DOHH2 (cell line): ENCODE data around the gene KCNIP3.

Source experiments
- H3F3A ChIP-seq: fragments of 200-600 bp; sonication (generic), shearing (Covaris generic); 2 replicates; pipeline ENCODE4 v1.6.0; 2016; ENCODE audit warnings: antibody characterized with exemption, mild to moderate bottlenecking; ENCODE audit not compliant: control insufficient read depth, insufficient read depth
- H3K27ac ChIP-seq: fragments of 200-600 bp; sonication (generic); 2 replicates; pipeline ENCODE4 v1.5.1; 2014; ENCODE audit warnings: low read depth, mild to moderate bottlenecking, low read length, moderate library complexity
- H3K27me3 ChIP-seq: fragments of 200-600 bp; sonication (generic); 2 replicates; pipeline ENCODE4 v1.6.1; 2014; ENCODE audit warnings: mild to moderate bottlenecking, low read length, mixed read lengths; ENCODE audit not compliant: control insufficient read depth
- H3K36me3 ChIP-seq: fragments of 200-600 bp; sonication (generic); 2 replicates; pipeline ENCODE4 v1.6.1; 2014; ENCODE audit warnings: mild to moderate bottlenecking, low read length, moderate library complexity, mixed read lengths; ENCODE audit not compliant: control insufficient read depth
- H3K4me1 ChIP-seq: fragments of 200-600 bp; sonication (generic); 2 replicates; pipeline ENCODE4 v1.6.1; 2014; ENCODE audit warnings: mild to moderate bottlenecking, low read length, mixed read lengths; ENCODE audit not compliant: control insufficient read depth
- H3K4me2 ChIP-seq: fragments of 200-600 bp; sonication (generic); 2 replicates; pipeline ENCODE4 v1.6.0; 2014; ENCODE audit warnings: mild to moderate bottlenecking, low read length, moderate library complexity
- H3K4me3 ChIP-seq: fragments of 200-600 bp; sonication (generic); 2 replicates; pipeline ENCODE4 v1.5.1; 2014; ENCODE audit warnings: mild to moderate bottlenecking, low read length, mixed read lengths
- H3K79me2 ChIP-seq: fragments of 200-600 bp; sonication (generic); 2 replicates; pipeline ENCODE4 v1.6.1; 2014; ENCODE audit warnings: mild to moderate bottlenecking, low read length, mixed read lengths; ENCODE audit not compliant: control insufficient read depth
- H3K9me2 ChIP-seq: fragments of 200-600 bp; sonication (generic); replicated peaks from 2 replicates; pipeline ENCODE4 v1.6.1; 2014; ENCODE audit warnings: mild to moderate bottlenecking, low read length, mixed read lengths; ENCODE audit not compliant: control insufficient read depth
- H3K9me3 ChIP-seq: fragments of 200-600 bp; sonication (generic); 2 replicates; pipeline ENCODE4 v1.6.1; 2014; ENCODE audit warnings: antibody characterized with exemption, low read length, mixed read lengths; ENCODE audit not compliant: control insufficient read depth, insufficient read depth
- H4K20me1 ChIP-seq: fragments of 200-600 bp; sonication (generic); 2 replicates; pipeline ENCODE4 v1.6.0; 2014; ENCODE audit warnings: low read depth, mild to moderate bottlenecking, antibody characterized with exemption, low read length, moderate library complexity; ENCODE audit not compliant: control insufficient read depth, insufficient read depth
- CTCF ChIP-seq: fragments of 200-600 bp; sonication (generic); IDR thresholded peaks from one replicate; pipeline ENCODE4 v1.5.1; 2014; ENCODE audit warnings: antibody characterized with exemption, mild to moderate bottlenecking, low read depth, low read length; ENCODE audit not compliant: poor library complexity, severe bottlenecking
- EZH2phosphoT487 ChIP-seq: fragments of 200-600 bp; sonication (generic); IDR thresholded peaks from 2 replicates; pipeline ENCODE4 v1.6.1; 2017; ENCODE audit warnings: borderline replicate concordance, mild to moderate bottlenecking, antibody characterized with exemption, low read length, moderate library complexity, mixed read lengths

Gene KCNIP3

GRCh38 chr2:95306336-95306895, 9.3 kb downstream of the KCNIP3 start:
- H3K27ac ChIP-seq: no peak overlapping the region
- no peaks in the 10 kb centered on the region for H3K4me1 ChIP-seq
- no peak overlapping the region for H3K4me2 ChIP-seq
- no peaks in the 10 kb centered on the region for H3K36me3 ChIP-seq
- H4K20me1 ChIP-seq: no peaks in the 10 kb centered on the region
- H3K79me2 ChIP-seq: no peaks in the 10 kb centered on the region
- no peaks in the 10 kb centered on the region for H3F3A ChIP-seq
- no peaks in the 10 kb centered on the region for H3K27me3 ChIP-seq
- H3K4me3 ChIP-seq: no peak overlapping the region
- no peaks in the 10 kb centered on the region for H3K9me2 ChIP-seq
- TF ChIP-seq EZH2phosphoT487 (no peak), CTCF (no peak)
- H3K9me3 ChIP-seq: no peaks in the 10 kb centered on the region

- no peaks in the 10 kb centered on the region for H3K36me3 ChIP-seq
- H3K79me2 ChIP-seq: no peaks in the 10 kb centered on the region
- H3K27ac ChIP-seq: no peak overlapping the region
- no peaks in the 10 kb centered on the region for H4K20me1 ChIP-seq
- H3K9me2 ChIP-seq: no peaks in the 10 kb centered on the region
- TF ChIP-seq EZH2phosphoT487 (no peak), CTCF (no peak)
- no peak overlapping the region for H3K4me2 ChIP-seq
- H3K4me1 ChIP-seq: no peaks in the 10 kb centered on the region
- H3K4me3 ChIP-seq: no peak overlapping the region
- H3F3A ChIP-seq: no peaks in the 10 kb centered on the region
- no peaks in the 10 kb centered on the region for H3K27me3 ChIP-seq
- no peaks in the 10 kb centered on the region for H3K9me3 ChIP-seq
Measured at GRCh38 chr2:95307036-95307435, 9.9 kb downstream of the KCNIP3 start.

- Histone ChIP-seq H3F3A (no peaks in the 10 kb centered on the region), H3K27ac (no peak overlapping the region), H3K4me3 (no peak overlapping the region), H3K36me3 (no peaks in the 10 kb centered on the region), H3K4me2 (no peak overlapping the region), H3K27me3 (no peaks in the 10 kb centered on the region), H3K4me1 (no peaks in the 10 kb centered on the region), H3K9me3 (no peaks in the 10 kb centered on the region), H4K20me1 (no peaks in the 10 kb centered on the region), H3K9me2 (no peaks in the 10 kb centered on the region), H3K79me2 (no peaks in the 10 kb centered on the region)
- no peak for TF ChIP-seq EZH2phosphoT487
- no peak for TF ChIP-seq CTCF
Measured at GRCh38 chr2:95307878-95308277, 10.7 kb downstream of the KCNIP3 start.
